HCT116 (cell line): ENCODE results near the gene PBXIP1. TPM values are rescaled to one million over a fixed set of nuclear protein-coding genes. Genes with fewer than 3 reads are reported as not detected.

Experiments used
- ATAC-seq: fragments of 200-7000 bp; cut with Tn5 transposase; 2 replicates; pipeline ENCODE4 v1.9.1; 2020; ENCODE audit warnings: mild to moderate bottlenecking, moderate library complexity
- BruUV-seq: library from RNA; stranded (reverse); fragments of 400-500 nt; replicated peaks from 2 replicates; lab custom pipeline; 2021; lab: Mats Ljungman, UMichigan
- CTCF ChIA-PET: fragments of 300-600 bp; sonication (Branson Sonifier 250); formaldehyde crosslinking; loops from one replicate; lab custom pipeline; 2021; ENCODE audit warnings: antibody characterized with exemption; lab: Charles Lee
- POLR2A ChIA-PET: fragments of 300-600, 350-600 bp; sonication (Branson Sonifier 250); formaldehyde crosslinking; loops from one replicate; lab custom pipeline; 2021; ENCODE audit warnings: antibody characterized with exemption; lab: Charles Lee
- RAD21 ChIA-PET, 2 experiments: fragments of 300-600 bp; sonication (Branson Sonifier 250); formaldehyde crosslinking; loops; one replicate each; lab custom pipeline; 2023; ENCODE audit warnings: low total read pairs in 2 of 2; ENCODE audit not compliant: uncharacterized antibody in 2 of 2, unreplicated experiment in 2 of 2, low non-redundant PET in 1 of 2; lab: Charles Lee
- DNase-seq: peaks from one replicate; pipeline ENCODE4 v3.0.0-alpha.2; 2010; ENCODE audit warnings: low read depth, low spot score
- H2AFZ ChIP-seq: fragments of 200-600 bp; shearing (Covaris generic), sonication (generic); 2 replicates; pipeline ENCODE4 v1.6.1; 2017; ENCODE audit warnings: low read depth, mixed run types, mixed read lengths, antibody characterized with exemption, low read length; ENCODE audit not compliant: poor library complexity, severe bottlenecking
- H3K27ac ChIP-seq: 2 replicates; pipeline ENCODE4 v1.5.1; 2012; ENCODE audit warnings: low read depth, low read length
- H3K27me3 ChIP-seq: fragments of 200-600 bp; sonication (generic); 2 replicates; pipeline ENCODE4 v1.6.1; 2016; ENCODE audit warnings: mixed run types, low read length, mixed read lengths; ENCODE audit not compliant: insufficient read depth
- H3K36me3 ChIP-seq, 2 experiments: fragments of 200-500 bp in 1 of 2; fragments of 200-600 bp in 1 of 2; sonication (Bioruptor generic) in 1 of 2; sonication (generic) in 1 of 2; 2 replicates each; pipeline versions ENCODE4 v1.5.1 to v1.6.1; 2014 to 2016; ENCODE audit warnings: low read length in 2 of 2, inconsistent platforms in 1 of 2, mixed read lengths in 1 of 2, mixed run types in 1 of 2; ENCODE audit not compliant: insufficient read depth in 2 of 2, control insufficient read depth in 1 of 2
- H3K4me1 ChIP-seq, 2 experiments: fragments of 200-600 bp in 1 of 2; sonication (generic) in 1 of 2; 2 replicates each; pipeline versions ENCODE4 v1.5.1 to v1.6.1; 2012 to 2017; ENCODE audit warnings: low read length in 2 of 2, inconsistent platforms in 1 of 2, mild to moderate bottlenecking in 1 of 2, mixed read lengths in 1 of 2, mixed run types in 1 of 2, moderate library complexity in 1 of 2; ENCODE audit not compliant: insufficient read depth in 2 of 2, control insufficient read depth in 1 of 2
- H3K4me2 ChIP-seq: fragments of 200-600 bp; sonication (generic); 2 replicates; pipeline ENCODE4 v1.6.1; 2017; ENCODE audit warnings: mixed run types, low read length, mixed read lengths
- H3K4me3 ChIP-seq, 2 experiments: fragments of 200-600 bp in 1 of 2; sonication (generic) in 1 of 2; replicated peaks in 1 of 2; 2 replicates each; pipeline ENCODE4 v1.5.1; 2011 to 2016; ENCODE audit warnings: low read length in 2 of 2, control low read depth in 1 of 2, low read depth in 1 of 2, mild to moderate bottlenecking in 1 of 2, mixed read lengths in 1 of 2, mixed run types in 1 of 2
- H3K79me2 ChIP-seq: fragments of 200-600 bp; sonication (generic); 2 replicates; pipeline ENCODE4 v1.6.1; 2017; ENCODE audit warnings: mild to moderate bottlenecking, mixed run types, low read length, moderate library complexity, mixed read lengths; ENCODE audit not compliant: insufficient read depth
- H3K9ac ChIP-seq: fragments of 200-600 bp; sonication (generic); 2 replicates; pipeline ENCODE4 v1.6.1; 2016; ENCODE audit warnings: low read length, mixed read lengths
- H3K9me2 ChIP-seq: fragments of 200-600 bp; sonication (generic), shearing (Covaris generic); 2 replicates; pipeline ENCODE4 v1.6.1; 2017; ENCODE audit warnings: mixed run types, mild to moderate bottlenecking, moderate library complexity; ENCODE audit not compliant: insufficient read depth
- H3K9me3 ChIP-seq, 2 experiments: fragments of 200-500 bp in 1 of 2; fragments of 200-600 bp in 1 of 2; sonication (Bioruptor generic) in 1 of 2; sonication (generic) in 1 of 2; 2 replicates each; pipeline ENCODE4 v1.6.1; 2014 to 2017; ENCODE audit warnings: low read length in 2 of 2, mixed read lengths in 2 of 2, inconsistent platforms in 1 of 2, low read depth in 1 of 2, mild to moderate bottlenecking in 1 of 2, mixed run types in 1 of 2, moderate library complexity in 1 of 2; ENCODE audit not compliant: control insufficient read depth in 1 of 2, insufficient read depth in 1 of 2
- H4K20me1 ChIP-seq: fragments of 200-600 bp; sonication (generic), shearing (Covaris generic); 2 replicates; pipeline ENCODE4 v1.6.1; 2017; ENCODE audit warnings: mixed run types, mild to moderate bottlenecking, moderate library complexity; ENCODE audit not compliant: insufficient read depth
- CBX3 ChIP-seq: IDR thresholded peaks from 2 replicates; pipeline ENCODE4 v1.6.1; 2012; ENCODE audit warnings: low read depth
- EZH2 ChIP-seq: fragments of 200-600 bp; sonication (generic); IDR thresholded peaks from 2 replicates; pipeline ENCODE4 v1.6.1; 2017; ENCODE audit warnings: antibody characterized with exemption, mixed run types
- EZH2phosphoT487 ChIP-seq: fragments of 200-600 bp; IDR thresholded peaks from 2 replicates; pipeline ENCODE4 v1.6.1; 2018; ENCODE audit warnings: antibody characterized with exemption, borderline replicate concordance
- FOSL1 ChIP-seq: IDR thresholded peaks from 2 replicates; pipeline ENCODE4 v1.6.1; 2012; ENCODE audit warnings: low read depth
- JUND ChIP-seq: IDR thresholded peaks from 2 replicates; pipeline ENCODE4 v1.6.1; 2012
- POLR2A ChIP-seq: IDR thresholded peaks from 2 replicates; pipeline ENCODE4 v1.7.0; 2011; ENCODE audit warnings: borderline replicate concordance; ENCODE audit not compliant: insufficient read depth, insufficient read length; ENCODE audit errors: extremely low read depth
- POLR2AphosphoS5 ChIP-seq: IDR thresholded peaks from 2 replicates; pipeline ENCODE4 v1.6.1; 2011; ENCODE audit warnings: mild to moderate bottlenecking, low read depth, low read length, moderate library complexity
- RAD21 ChIP-seq: IDR thresholded peaks from 2 replicates; pipeline ENCODE4 v1.6.1; 2012; ENCODE audit warnings: low read depth, mild to moderate bottlenecking
- SP1 ChIP-seq: IDR thresholded peaks from 2 replicates; pipeline ENCODE4 v1.6.1; 2012; ENCODE audit warnings: low read depth
- SRF ChIP-seq: IDR thresholded peaks from 2 replicates; pipeline ENCODE4 v1.6.1; 2012; ENCODE audit warnings: low read depth
- TCF7L2 ChIP-seq: IDR thresholded peaks from 2 replicates; pipeline ENCODE4 v1.7.0; 2011; ENCODE audit warnings: borderline replicate concordance, inconsistent platforms; ENCODE audit not compliant: insufficient read depth, insufficient read length; ENCODE audit errors: extremely low read depth
- YY1 ChIP-seq: IDR thresholded peaks from 2 replicates; pipeline ENCODE4 v1.6.1; 2011; ENCODE audit warnings: low read length, low read depth, moderate library complexity, mild to moderate bottlenecking; ENCODE audit not compliant: insufficient replicate concordance; ENCODE audit errors: extremely low read depth
- ZFX ChIP-seq: fragments of 450-650 bp; IDR thresholded peaks from 2 replicates; pipeline ENCODE4 v1.6.1; 2017
- ZNF274 ChIP-seq: fragments of 200-500 bp; sonication (Bioruptor generic); IDR thresholded peaks from 2 replicates; pipeline ENCODE4 v1.6.1; 2014; ENCODE audit warnings: mild to moderate bottlenecking, low read depth, low read length, inconsistent platforms
- intact Hi-C: fragments of 100-400 bp; cut with micrococcal nuclease; formaldehyde crosslinking; loops from 2 replicates; pipeline ENCODE4 v1.10.0; 2022
- total RNA-seq: library from RNA; stranded (reverse); gene quantifications from one replicate; pipeline ENCODE4 v1.2.1, GENCODE V29; 2021; ENCODE audit not compliant: unreplicated experiment
- TF ChIP-seq, protein P1 (sequence below): IDR thresholded peaks from 2 replicates; pipeline ENCODE4 v1.6.1; 2012; ENCODE audit warnings: low read depth
- TF ChIP-seq, protein P2 (sequence below): IDR thresholded peaks from 2 replicates; pipeline ENCODE4 v1.6.1; 2012
- TF ChIP-seq, protein P3 (sequence below), 3 experiments: fragments of 200-600 bp in 1 of 3; sonication (generic) in 1 of 3; IDR thresholded peaks in 2 of 3; conservative IDR thresholded peaks in 1 of 3; 2 replicates each; pipeline ENCODE4 v1.5.1; 2012 to 2017; ENCODE audit warnings: low read depth in 2 of 3, low read length in 2 of 3, antibody characterized with exemption in 1 of 3, borderline replicate concordance in 1 of 3, control low read depth in 1 of 3, mild to moderate bottlenecking in 1 of 3, mixed read lengths in 1 of 3, mixed run types in 1 of 3, moderate library complexity in 1 of 3; ENCODE audit not compliant: insufficient read depth in 1 of 3

The PBXIP1 gene
- total RNA-seq, 1 experiment from 2014 or later: 12.6 TPM

DNA sequence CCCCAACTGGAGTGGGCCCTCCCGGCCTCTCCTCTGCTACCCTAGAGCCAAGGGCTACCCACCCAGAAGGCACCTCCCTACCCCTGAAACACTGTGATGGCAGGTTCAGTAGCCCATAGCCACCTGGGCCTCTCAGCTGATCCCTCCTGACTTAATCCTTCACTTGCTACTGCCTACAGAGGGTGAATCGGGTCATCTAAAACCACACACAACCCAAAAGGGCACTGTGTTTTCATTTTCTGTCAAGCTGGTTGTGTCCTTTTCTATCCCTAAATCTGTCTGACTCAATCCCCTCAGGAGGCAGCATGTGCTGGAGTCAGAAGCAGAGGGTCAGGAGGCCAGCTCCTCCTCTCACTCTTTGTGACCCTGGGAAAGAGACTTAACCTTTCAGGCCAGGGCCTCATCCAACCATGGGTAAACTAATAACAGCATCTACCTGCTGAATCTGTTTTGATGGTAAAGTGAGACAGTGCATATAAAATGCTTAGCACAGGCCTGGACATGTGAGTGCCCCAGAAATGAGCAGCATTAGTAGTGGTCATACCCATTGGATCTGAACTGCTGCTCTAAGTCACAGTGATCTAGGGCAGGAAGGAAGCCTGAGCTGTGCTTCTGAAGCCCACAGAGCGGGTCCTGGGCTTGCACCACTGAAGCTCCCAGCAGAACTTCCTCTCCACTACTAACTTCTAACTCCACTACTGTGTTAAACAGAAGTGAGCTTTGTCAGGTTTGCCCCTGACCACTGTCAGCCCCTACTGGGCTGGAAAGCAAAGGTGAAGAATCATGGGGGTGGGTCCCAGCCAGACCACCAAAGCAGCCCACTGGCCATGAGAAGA is 30.3 kb downstream of the PBXIP1 start:
- Histone ChIP-seq H3K27ac (no peak overlapping the region), H3K9ac (no peak overlapping the region), H2AFZ (no peak overlapping the region), H3K4me1 (no peaks in the 10 kb centered on the region), H3K9me3 (no peaks in the 10 kb centered on the region), H3K4me2 (no peak overlapping the region), H3K79me2 (no peaks in the 10 kb centered on the region), H3K36me3 (peaks cover 0 to 3% of the 10 kb centered on the region in 2 experiments; a peak in 1 of 4 replicates), H4K20me1 (no peaks in the 10 kb centered on the region), H3K4me3 (no peak overlapping the region), H3K27me3 (no peaks in the 10 kb centered on the region), H3K9me2 (no peaks in the 10 kb centered on the region)
- ATAC-seq (no peak), DNase-seq (no peak)
- intact Hi-C loops: no loop called here
- ChIA-PET RAD21 (no interaction called here), POLR2A (no interaction called here), CTCF (no interaction called here)
- TF ChIP-seq JUND (no peak), FOSL1 (no peak), ZNF274 (no peak), TCF7L2 (no peak), CBX3 (no peak), ZFX (no peak), SRF (no peak), YY1 (no peak), POLR2A (no peak), SP1 (no peak), EZH2 (no peak), POLR2AphosphoS5 (no peak), EZH2phosphoT487 (no peak), RAD21 (no peak)
- TF ChIP-seq, protein P1, sequence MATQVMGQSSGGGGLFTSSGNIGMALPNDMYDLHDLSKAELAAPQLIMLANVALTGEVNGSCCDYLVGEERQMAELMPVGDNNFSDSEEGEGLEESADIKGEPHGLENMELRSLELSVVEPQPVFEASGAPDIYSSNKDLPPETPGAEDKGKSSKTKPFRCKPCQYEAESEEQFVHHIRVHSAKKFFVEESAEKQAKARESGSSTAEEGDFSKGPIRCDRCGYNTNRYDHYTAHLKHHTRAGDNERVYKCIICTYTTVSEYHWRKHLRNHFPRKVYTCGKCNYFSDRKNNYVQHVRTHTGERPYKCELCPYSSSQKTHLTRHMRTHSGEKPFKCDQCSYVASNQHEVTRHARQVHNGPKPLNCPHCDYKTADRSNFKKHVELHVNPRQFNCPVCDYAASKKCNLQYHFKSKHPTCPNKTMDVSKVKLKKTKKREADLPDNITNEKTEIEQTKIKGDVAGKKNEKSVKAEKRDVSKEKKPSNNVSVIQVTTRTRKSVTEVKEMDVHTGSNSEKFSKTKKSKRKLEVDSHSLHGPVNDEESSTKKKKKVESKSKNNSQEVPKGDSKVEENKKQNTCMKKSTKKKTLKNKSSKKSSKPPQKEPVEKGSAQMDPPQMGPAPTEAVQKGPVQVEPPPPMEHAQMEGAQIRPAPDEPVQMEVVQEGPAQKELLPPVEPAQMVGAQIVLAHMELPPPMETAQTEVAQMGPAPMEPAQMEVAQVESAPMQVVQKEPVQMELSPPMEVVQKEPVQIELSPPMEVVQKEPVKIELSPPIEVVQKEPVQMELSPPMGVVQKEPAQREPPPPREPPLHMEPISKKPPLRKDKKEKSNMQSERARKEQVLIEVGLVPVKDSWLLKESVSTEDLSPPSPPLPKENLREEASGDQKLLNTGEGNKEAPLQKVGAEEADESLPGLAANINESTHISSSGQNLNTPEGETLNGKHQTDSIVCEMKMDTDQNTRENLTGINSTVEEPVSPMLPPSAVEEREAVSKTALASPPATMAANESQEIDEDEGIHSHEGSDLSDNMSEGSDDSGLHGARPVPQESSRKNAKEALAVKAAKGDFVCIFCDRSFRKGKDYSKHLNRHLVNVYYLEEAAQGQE: no peak
- TF ChIP-seq, protein P2, sequence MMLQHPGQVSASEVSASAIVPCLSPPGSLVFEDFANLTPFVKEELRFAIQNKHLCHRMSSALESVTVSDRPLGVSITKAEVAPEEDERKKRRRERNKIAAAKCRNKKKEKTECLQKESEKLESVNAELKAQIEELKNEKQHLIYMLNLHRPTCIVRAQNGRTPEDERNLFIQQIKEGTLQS: no peak
- TF ChIP-seq, protein P3, sequence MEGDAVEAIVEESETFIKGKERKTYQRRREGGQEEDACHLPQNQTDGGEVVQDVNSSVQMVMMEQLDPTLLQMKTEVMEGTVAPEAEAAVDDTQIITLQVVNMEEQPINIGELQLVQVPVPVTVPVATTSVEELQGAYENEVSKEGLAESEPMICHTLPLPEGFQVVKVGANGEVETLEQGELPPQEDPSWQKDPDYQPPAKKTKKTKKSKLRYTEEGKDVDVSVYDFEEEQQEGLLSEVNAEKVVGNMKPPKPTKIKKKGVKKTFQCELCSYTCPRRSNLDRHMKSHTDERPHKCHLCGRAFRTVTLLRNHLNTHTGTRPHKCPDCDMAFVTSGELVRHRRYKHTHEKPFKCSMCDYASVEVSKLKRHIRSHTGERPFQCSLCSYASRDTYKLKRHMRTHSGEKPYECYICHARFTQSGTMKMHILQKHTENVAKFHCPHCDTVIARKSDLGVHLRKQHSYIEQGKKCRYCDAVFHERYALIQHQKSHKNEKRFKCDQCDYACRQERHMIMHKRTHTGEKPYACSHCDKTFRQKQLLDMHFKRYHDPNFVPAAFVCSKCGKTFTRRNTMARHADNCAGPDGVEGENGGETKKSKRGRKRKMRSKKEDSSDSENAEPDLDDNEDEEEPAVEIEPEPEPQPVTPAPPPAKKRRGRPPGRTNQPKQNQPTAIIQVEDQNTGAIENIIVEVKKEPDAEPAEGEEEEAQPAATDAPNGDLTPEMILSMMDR (IDR thresholded peaks at IDR 0.05 in 2 of 3, conservative IDR thresholded peaks at IDR 0.05 in 1 of 3; ENCODE audit: borderline replicate concordance in 1 of 3, insufficient read depth in 1 of 3, low read depth in 2 of 3, low read length in 2 of 3): no peak
- BruUV-seq: no TSS peak
